GM18519 (cell line): ENCODE data around the gene LYRM9.
"Not testable (repeated sequence)": the region's sequence is repeated elsewhere in the genome, so short reads cannot be mapped to it uniquely, and the experiment has no call there.

Source experiments
- ATAC-seq: cut with Tn5 transposase; IDR thresholded peaks from one replicate; pipeline ENCODE4 v1.9.1; 2021; ENCODE audit warnings: mild to moderate bottlenecking, moderate library complexity; ENCODE audit not compliant: unreplicated experiment, low FRiP score

The LYRM9 gene

GRCh38 chr17:27878776-27879562, 14.2 kb downstream of the LYRM9 start:
- ATAC-seq, result no peak

- no peak for ATAC-seq
These were observed 19.4 kb downstream of the LYRM9 start for GRCh38 chr17:27873746-27874145.

- no peak for ATAC-seq
These were observed 20.0 kb downstream of the LYRM9 start for GRCh38 chr17:27873211-27873610.

- ATAC-seq, result no peak
These were observed 20.4 kb downstream of the LYRM9 start for GRCh38 chr17:27872776-27873175.

GRCh38 chr17:27871407-27871806, 21.8 kb downstream of the LYRM9 start:
- ATAC-seq, result no peak

GRCh38 chr17:27870345-27870744, 22.8 kb downstream of the LYRM9 start:
- no peak for ATAC-seq

- ATAC-seq, result no peak
These were observed 24.6 kb downstream of the LYRM9 start for GRCh38 chr17:27868565-27868964.

- no peak for ATAC-seq
These were observed 30.3 kb downstream of the LYRM9 start for GRCh38 chr17:27862840-27863239.

- no peak for ATAC-seq
These were observed 31.2 kb downstream of the LYRM9 start for GRCh38 chr17:27862004-27862403.

GRCh38 chr17:27860971-27861664, 32.0 kb downstream of the LYRM9 start:
- ATAC-seq, result no peak

GRCh38 chr17:27858621-27859305, 34.4 kb downstream of the LYRM9 start:
- ATAC-seq, result no peak

- no peak for ATAC-seq
These were observed 36.3 kb downstream of the LYRM9 start for GRCh38 chr17:27856676-27857432.

GRCh38 chr17:27855454-27855853, 37.7 kb downstream of the LYRM9 start:
- no peak for ATAC-seq

GRCh38 chr17:27854163-27854562, 39.0 kb downstream of the LYRM9 start:
- ATAC-seq, result no peak

- ATAC-seq, result no peak
These were observed 40.1 kb downstream of the LYRM9 start for GRCh38 chr17:27853091-27853490.

GRCh38 chr17:27849474-27850185, 43.5 kb downstream of the LYRM9 start:
- no peak for ATAC-seq

- no peak for ATAC-seq
These were observed 44.2 kb downstream of the LYRM9 start for GRCh38 chr17:27848931-27849330.

GRCh38 chr17:27846808-27847307, 46.3 kb downstream of the LYRM9 start:
- ATAC-seq, result not testable (repeated sequence)

- no peak for ATAC-seq
These were observed 47.0 kb downstream of the LYRM9 start for GRCh38 chr17:27846042-27846655.
